Measurements from ENCODE around the gene PGD.
A peak's percentile ranks its signal among the peaks of the same experiment; 100 is the strongest.
"Not testable (repeated sequence)": the region's sequence is repeated elsewhere in the genome, so short reads cannot be mapped to it uniquely, and the experiment has no call there.

PGD gene

DNA sequence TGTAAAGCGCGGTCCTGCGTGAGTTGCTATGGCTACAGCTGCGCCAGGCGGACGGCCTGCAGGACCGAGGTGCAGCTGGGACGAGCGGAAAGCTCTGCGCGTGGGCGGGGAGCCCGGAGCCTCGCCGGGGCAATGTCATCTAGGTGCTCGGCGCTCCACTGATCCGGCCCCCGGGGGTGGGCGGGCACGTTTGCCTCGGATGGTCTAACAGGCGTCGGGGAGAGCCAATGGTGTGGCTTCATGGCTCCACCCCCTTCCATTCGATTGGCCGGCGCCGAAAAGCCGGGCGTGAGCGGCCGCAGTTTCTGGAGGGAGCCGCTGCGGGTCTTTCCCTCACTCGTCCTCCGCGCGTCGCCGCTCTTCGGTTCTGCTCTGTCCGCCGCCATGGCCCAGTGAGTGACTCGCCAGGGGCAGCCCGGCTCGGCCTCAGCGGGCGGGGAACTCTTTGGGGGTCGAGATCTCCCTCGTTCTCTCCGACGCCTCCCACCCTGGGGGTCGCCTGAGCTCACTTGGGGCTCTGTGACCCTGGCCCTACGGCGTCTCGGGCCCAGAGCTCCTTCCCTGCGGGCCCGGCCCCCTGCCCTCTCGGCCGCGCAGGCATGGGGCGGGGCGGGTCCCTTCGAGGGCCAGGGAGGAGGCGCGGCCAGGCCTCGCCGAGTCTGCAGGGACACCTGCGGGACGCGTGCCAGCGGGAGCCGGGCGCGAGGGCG, at the start of gene PGD:
PGD (plus strand) TSS at position 331 of the 710 bp plus-strand sequence; CDS start at position 385, 54 bp downstream.
- peak; percentile 98 to 99 for ATAC-seq

DNA sequence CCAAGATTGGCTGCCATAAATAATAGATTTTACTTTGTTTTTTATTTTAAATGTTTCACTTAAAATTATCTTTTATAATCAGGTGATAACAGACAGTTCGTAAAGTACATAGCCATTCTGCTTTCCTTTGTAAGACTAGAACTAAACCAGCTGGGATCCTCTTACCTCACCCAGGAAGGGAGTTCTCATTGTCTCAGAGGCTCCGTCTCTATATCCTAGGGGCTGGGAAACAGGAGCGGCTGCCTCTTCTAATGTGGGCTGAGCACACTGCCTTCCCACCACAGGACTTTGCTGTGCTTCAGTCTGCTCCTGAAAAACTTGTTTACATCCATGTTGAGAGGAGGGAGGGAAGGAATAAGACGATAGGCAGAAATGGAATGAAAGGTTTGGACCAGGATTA, 45.6 kb upstream of the PGD start:
- no peak for ATAC-seq

DNA sequence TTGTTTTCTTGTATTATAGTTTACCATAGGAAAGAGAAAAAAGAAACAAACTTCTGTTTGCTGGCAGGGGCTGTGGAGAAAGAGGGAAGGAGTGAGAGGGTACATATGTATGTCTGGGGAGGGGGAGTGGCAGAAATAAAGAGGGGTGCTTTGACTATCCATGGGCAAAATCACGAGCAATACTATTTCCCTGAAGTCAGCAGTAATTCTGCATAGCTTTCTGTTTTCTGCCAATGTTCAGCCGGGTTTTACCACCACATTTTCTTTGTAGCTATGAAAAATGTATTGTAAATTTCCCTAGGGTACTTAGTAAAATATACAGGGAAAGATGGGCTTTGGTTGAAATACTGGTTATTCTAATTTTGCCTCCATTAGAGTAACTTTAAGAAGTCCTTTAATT, 45.2 kb upstream of the PGD start:
- no peak for ATAC-seq

DNA sequence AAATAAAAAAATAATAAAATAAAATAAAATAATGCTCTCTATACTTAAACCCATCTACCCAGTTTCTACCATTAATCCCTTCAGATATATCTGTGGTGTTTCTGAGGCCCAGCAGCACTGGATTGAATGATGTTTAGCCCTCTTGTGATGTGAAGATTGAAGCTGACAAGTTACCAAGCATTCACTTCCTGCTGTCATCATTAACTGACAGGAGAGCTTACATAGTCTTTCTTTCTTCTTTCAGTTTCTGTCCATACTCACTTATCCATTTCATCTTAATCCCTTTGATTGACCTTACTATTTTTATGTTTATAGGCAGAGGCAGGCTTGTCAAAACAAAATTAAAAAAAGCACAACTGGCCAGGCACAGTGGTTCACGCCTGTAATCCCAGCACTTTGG, 38.8 kb upstream of the PGD start:
- no peak for ATAC-seq

DNA sequence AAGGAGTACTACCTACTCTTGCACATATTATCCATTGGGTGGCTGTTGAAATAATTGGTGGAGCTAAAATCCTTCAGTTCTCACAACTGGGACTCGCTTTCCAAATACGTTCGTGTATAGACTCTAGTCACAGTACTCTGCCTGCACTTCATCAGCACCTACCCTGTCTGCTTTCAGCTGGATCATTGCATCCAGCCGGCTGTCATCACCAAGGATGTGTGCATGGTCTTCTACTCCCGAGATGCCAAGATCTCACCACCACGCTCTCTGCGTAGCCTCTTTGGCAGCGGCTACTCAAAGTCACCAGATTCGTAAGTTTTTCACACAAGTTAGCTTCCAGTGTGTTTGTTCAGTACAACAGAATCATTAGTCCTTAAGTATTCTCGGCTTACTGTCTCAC, 37.3 kb upstream of the PGD start:
- ATAC-seq = no peak

DNA sequence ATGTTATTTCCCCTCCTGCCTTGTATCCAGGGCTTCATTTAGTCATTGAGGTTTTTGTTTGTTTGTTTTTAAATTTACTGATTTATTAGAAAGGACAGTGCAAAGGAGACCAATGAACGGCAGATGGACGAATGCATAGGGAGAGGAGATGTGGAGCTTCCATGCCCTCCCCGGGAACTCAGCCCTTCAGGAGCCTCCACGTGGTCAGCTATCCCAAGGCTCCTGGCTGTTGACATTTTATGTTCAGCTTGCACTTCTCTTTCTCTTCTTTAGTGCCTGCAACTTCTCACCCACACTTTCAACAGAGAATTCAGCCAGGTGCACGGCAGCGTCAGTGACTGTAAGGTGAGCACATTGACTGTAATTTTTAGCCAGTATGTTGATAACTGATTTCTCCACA, 30.7 kb upstream of the PGD start:
- ATAC-seq = no peak

DNA sequence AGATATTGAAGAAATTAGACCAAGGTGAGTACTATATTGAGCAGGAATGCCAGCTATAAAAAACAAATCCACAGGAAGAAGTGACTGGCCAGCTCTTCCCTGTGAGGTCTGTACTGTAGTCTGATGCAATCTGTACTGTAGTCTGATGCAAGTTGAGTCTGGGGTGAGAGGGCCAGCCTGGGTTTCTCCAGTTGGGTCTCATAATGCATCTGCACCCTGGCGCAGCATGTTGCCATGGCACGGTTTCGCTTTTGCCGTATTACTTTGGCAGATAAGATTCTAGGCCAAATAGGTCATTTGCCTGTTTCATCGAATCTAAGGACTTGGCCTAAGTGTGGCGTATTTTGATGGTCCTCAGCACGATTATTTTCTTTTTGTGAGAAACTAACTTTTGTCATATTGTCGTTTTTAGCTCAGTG, 24.4 kb upstream of the PGD start:
- no peak for ATAC-seq

DNA sequence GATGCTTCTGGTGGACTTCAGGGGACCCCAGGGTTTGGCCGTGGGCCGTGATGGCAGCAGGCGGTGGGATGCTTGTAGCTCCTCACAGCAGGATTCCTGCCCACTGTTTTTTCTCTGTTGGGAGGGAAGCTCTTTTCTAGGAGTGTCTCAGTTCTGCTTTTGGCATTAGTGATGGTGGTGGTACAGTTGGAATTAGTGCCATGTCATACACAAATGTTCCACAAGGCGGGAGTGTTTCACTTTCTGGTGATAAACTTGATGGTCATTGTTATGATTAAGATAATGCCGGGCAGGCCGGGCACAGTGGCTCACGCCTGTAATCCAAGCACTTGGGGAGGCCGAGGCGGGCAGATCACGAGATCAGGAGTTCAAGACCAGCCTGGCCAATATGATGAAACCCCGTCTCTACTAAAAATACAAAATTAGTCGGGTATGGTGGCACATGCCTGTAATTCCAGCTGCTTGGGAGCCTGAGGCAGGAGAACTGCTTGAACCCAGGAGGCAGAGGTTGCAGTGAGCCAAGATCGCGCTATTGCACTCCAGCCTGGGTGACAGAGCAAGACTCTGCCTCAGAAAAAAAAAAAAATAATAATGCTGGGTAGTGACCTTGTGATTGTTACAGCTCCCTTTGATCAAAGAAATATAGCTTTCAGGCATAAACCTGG, 21.4 kb upstream of the PGD start:
- not testable (repeated sequence) for ATAC-seq

DNA sequence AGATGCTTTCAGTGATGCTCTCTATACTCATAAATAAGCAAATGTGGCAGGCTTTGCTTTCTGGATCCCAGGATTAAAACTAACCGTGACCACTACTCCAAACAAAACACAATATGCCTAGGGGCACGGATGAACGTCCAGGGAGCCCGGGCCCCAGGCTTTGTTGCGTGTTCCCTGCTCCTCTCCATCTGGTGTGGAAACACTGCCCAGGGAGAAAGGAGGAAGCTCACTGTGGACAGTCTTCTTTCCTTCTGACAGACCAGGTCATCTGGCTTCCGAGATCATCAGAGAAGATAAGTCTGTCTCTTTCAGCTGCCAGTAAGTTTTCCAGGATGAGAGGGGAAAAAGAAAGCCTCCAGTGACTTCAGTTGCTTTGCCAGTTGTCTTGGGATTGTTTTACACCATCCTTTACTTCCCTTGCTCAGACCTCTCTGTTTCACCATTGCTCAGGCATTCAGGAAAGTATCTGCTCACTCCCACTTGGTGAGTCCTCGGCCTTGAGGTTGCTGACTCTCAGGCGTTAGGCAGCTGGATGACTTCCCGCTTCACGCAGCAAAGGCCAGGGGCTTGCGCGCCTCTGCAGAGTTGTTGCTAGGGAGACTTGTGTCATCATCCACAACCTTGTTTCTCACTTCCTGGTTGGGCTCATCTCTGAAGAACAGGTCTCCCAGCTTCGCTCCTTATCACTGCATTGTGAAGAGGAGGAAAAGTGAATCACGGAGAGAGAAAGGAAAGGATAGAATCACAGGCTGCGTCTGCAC, 20.6 kb upstream of the PGD start:
- no peak for ATAC-seq

DNA sequence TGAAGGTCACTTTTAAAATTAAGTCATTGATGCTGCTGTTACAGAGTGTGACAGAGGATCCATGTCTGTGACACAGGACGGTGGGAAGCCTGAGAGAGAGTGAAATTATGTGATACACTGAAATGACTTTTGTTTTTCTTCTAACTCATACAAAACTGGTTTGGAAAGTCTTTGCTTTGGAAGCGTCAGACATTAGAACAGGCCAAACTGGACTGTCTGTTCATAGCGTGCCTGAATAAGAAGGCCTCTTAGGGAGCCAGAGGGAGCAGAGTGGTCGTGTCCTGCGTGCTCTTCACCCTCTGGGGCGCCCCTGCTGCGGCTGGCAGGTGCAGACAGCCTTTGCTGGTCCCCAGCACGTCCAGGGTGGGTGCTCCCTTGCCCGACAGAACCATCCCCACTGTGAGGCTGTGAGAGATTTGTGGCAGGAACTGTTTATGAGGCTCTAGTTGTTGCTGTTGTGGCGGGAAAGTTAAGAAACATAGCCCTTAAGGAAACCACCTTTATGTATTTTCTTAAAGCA, 19.7 kb upstream of the PGD start:
- ATAC-seq = no peak

DNA sequence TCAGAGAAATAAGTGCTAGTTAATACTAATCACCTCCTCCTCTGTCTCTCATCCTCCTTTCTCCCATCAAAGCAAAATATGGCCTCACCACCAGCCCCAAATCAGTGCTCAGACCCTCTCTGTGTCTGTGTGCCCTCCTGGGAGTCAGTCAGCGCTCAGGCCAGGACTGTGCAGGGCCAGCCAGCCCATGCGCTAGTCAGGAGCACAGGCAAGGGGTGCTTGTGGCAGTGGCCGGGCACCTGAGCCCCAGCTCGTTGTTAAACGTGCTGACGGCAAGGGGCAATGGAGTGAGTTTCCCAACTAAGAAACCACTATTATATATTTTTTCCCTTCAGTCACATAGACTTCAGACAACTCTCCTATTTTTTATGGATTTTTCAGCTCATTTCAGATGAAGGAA, 19.2 kb upstream of the PGD start:
- no peak for ATAC-seq

DNA sequence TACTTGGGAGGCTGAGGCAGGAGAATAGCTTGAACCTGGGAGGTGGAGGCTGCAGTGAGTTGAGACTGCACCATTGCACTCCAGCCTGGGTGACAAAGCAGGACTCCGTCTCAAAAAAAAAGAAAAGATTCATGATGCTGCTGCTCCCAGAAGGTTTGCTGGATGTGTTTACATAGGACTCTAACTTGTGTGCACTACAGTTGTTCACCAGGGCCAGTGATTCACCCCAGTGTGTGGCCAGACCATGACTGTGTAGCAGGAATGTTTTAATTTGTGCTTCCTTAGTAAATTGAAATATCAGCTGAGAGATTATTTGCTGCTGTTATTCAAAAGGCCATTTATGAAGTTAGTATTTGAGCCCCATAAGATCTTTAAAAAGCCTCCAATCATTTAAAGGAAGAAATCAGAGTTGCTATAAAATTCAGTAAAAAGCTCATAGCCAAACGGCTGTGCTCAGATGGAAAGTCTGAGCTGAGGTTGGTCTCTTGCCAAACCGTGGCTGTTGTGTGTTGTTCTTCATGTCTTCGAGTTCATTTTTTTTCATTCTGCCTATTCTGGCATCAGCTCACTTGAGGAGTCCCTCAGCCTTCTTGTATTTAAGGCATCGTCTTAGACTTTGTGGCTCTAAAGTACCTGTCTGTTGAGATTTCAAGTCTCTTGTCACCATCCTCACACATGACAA, 18.1 kb upstream of the PGD start:
- ATAC-seq = no peak

DNA sequence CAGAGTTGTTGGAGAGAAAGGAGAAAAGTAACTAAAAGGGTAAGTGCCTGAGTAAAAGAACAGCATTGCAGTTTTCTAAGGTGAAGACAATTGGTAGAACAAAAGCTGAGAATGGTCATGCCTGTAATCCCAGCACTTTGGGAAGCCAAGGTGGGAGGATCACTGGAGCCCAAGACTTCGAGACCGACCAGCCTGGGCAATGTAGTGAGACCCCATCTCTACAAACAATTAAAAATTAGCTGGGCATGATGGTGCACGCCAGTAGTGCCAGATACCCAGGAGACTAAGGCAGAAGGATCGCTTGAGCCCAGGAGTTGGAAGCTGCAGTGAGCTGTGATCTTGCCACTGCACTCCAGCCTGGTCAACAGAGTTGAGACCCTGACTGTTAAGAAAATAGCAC, 15.2 kb upstream of the PGD start:
- no peak for ATAC-seq

DNA sequence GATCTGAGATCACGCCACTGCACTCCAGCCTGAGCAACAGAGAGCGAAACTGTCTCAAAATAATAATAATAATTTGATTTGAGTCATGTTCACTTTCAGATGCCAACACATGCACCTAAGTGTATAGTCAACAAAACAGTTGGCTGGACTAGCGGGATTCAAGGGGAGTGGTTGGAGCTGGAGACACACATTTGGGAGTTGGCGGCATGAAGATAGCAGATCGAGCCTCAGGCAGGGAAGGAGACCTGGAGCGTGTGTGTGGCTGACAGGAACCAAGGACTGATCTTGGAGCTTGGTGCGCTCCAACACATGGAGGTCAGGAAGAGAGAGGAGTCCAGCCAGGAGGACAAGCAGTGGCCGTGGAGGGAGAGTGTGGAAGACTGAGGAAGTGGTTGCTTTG, 14.6 kb upstream of the PGD start:
- no peak for ATAC-seq

DNA sequence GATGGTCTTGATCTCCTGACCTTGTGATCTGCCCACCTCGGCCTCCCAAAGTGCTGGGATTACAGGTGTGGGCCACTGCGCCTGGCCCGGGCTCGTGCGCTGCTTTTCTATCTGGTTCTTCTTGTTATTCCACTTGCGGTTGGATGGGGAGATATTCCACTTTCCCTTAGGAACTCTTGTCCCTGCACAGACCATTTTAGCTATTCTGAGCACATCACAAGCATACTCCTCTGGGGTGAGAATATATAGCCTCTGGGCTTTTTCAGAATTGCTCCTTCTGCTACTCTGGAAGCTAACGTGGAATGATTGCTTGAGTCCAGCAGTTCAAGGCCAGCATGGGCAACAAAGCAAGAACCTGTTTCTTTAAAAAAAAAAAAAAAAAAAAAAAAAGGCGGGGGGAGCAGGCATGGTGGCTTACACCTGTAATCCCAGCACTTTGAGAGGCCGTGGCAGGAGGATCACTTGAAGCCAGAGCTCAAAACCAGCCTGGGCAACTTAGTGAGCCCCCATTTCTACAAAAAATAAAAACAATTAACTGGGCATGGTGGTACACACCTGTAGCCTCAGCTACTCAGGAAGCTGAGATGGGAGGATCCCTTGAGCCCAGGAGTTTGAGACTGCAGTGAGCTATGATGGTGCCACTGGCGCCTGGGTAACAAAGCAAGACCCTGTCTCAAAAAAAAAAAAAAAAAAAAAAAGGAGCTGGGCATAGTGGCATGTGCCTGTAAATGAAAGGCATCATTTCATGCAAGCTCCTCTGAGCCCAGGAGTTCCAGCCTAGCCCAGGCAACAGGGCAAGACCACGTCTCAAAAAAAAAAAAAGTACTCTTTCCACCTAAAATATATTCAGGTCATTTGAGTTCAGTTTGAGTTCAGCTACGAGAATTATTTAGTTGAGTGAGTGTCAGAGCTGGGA, 11.8 kb upstream of the PGD start:
- ATAC-seq = no peak

DNA sequence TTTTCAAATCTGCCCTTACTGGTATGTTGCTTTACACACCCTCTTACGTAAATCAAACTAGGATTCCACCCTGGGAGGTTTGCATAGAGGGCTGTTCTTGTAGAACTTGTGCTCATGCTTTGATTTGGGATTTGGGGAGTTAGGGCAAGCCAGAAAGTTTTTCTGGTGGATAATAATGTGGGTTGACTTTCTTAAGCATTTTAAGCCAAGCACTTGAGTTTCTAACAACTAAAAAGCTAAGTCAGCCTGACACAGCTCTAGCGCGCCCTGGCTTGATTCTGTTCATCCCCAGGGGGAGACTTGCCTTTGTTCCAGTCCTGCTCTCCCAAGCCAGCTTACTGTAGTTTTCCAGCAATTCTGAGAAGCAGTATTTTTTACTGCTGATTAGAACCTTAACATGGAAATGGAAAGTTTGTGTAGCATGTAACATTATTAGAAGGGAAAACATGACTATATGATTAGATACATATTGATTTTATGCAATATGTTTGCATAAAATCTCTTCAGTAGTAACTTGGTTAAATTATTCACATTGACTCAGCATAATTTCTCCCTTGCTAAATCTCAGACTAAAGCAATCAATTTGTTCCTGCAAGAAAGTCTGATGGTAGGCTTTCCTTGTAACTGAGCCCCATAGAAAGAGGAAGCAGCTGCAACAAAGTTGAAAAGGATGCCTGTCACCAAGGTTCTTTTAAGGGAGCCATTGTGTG, 11.0 kb upstream of the PGD start:
- ATAC-seq = peak in 1 of 2 donors; percentile 41

DNA sequence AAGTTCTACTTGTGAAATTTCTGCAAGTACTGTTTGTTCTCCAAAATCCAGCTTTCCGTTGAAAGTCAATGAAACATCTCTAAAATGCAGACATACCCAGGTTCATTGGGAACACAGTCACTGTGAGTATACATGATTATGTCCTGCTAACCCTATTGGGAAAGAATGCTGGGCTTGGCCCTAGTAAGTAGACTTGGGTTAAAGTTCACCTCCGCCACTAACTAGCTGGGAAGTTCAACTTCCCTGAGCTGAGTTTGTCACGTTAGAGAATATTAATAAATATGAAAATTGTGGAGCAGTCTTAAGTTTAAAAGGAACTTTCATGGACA, 10.5 kb upstream of the PGD start:
- ATAC-seq = no peak

DNA sequence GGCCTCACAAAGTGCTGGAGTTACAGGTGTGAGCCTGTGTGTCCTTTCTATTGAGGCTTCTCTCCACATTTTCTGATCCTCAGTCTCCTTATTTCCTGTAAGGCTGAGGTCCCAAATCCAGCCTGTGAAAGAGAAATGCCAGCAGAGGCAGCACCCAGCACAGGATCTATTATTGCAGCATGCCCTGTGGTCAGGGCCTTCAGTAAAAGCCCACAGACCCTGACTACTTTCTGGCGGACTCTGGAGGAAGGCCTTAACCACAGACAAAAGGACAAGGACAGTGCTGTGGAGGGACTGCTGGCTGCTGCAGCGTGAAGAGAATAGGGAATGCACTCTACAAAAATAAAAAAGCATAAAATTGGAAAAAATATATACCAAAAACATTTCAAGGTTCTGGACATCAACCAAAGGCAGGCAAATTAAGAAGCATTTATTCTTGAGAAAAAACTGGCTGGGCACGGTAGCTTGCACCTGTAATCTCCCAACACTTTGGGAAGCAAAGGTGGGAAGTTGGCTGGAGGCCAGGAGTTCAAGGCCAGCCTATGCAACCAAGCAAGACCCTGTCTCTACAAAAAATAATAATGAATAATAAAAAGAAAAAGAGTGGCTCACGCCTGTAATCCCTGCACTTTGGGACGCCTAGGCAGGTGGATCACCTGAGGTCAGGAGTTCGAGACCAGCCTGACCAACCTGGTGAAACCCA, 9.4 kb upstream of the PGD start:
- ATAC-seq = no peak

DNA sequence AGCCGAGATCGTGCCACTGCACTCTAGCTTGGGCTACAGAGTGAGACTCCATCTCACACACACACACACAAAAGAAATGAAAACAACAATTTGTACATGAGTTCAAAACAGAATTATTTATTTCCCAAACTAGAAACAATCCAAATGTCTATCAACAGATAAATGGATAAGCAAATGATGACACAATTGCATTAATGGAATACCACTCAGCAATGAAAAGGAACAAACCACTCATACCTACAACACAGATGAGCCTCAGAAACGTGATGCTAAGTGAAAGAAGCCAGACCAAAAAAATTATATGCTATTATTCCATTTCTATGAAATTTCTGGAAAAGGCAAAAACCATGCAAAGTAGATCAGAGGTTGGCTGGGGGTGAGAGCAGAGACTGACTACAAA, 2.0 kb upstream of the PGD start:
- no peak for ATAC-seq

DNA sequence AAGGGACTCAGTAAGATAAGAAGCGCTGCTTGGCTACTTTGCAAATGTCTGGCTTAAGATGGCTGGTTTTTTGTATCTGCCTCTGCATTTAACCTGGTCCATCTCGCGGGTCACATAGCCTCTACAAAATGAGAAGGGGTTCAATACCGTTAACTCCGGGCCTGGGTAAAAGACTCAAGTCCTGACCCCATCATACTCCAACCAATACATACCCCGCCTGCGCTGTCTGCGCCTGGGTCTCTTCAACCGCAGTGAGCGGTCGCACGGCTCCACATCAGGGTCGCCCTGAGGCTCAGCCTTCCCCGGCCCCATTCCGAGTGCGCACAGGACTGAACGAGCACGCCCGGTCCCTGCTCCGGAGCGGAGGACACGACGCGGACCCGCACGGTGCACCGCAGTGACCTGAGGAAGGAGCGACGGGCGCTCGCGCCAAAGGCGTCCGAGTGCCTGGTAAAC, 558 bp upstream of the PGD start:
- no peak for ATAC-seq

Measured in activated CD4-positive, CD25-positive, alpha-beta regulatory T cell treated with anti-CD3 and anti-CD28 coated beads, Interleukin-2, amount 50 U/mL, for 24 hours (primary cell).